GM21447 (cell line): ENCODE measurements around the gene FBXL4.

Experiments used
- ATAC-seq: cut with Tn5 transposase; IDR thresholded peaks from one replicate; pipeline ENCODE4 v1.9.1; 2021; ENCODE audit not compliant: unreplicated experiment

Gene FBXL4

GRCh38 chr6:98840385-98840784, 107.4 kb downstream of the FBXL4 start:
- ATAC-seq = no peak

- no peak for ATAC-seq
Observed at GRCh38 chr6:98839781-98840361, 107.9 kb downstream of the FBXL4 start.

- ATAC-seq = no peak
Observed at GRCh38 chr6:98838975-98839374, 108.8 kb downstream of the FBXL4 start.

- ATAC-seq = no peak
Observed at GRCh38 chr6:98838032-98838431, 109.7 kb downstream of the FBXL4 start.

GRCh38 chr6:98836962-98837944, 110.5 kb downstream of the FBXL4 start:
- no peak for ATAC-seq

- no peak for ATAC-seq
Observed at GRCh38 chr6:98836025-98836961, 111.5 kb downstream of the FBXL4 start.

GRCh38 chr6:98835149-98836024, 112.4 kb downstream of the FBXL4 start:
- ATAC-seq = no peak

GRCh38 chr6:98834060-98835031, 113.4 kb downstream of the FBXL4 start, which contains the start of gene POU3F2:
Gene POU3F2 (plus strand): TSS chr6:98834574. CDS start chr6:98834874, 300 bp downstream.
- ATAC-seq = peak; percentile 68

GRCh38 chr6:98833307-98834059, 114.3 kb downstream of the FBXL4 start:
- ATAC-seq = no peak

- no peak for ATAC-seq
Observed at GRCh38 chr6:98833057-98833306, 114.8 kb downstream of the FBXL4 start.

GRCh38 chr6:98832284-98833056, 115.3 kb downstream of the FBXL4 start:
- ATAC-seq = no peak

GRCh38 chr6:98831959-98832283, 115.8 kb downstream of the FBXL4 start:
- no peak for ATAC-seq

- ATAC-seq = no peak
Observed at GRCh38 chr6:98831057-98831958, 116.4 kb downstream of the FBXL4 start.

- ATAC-seq = no peak
Observed at GRCh38 chr6:98830146-98830545, 117.6 kb downstream of the FBXL4 start.

- ATAC-seq = no peak
Observed at GRCh38 chr6:98828941-98829411, 118.8 kb downstream of the FBXL4 start.

GRCh38 chr6:98828211-98828788, 119.4 kb downstream of the FBXL4 start:
- no peak for ATAC-seq
